ENCODE results near the gene NUDT3.
"Not testable (repeated sequence)": the region's sequence is repeated elsewhere in the genome, so short reads cannot be mapped to it uniquely, and the experiment has no call there.

The NUDT3 gene

DNA sequence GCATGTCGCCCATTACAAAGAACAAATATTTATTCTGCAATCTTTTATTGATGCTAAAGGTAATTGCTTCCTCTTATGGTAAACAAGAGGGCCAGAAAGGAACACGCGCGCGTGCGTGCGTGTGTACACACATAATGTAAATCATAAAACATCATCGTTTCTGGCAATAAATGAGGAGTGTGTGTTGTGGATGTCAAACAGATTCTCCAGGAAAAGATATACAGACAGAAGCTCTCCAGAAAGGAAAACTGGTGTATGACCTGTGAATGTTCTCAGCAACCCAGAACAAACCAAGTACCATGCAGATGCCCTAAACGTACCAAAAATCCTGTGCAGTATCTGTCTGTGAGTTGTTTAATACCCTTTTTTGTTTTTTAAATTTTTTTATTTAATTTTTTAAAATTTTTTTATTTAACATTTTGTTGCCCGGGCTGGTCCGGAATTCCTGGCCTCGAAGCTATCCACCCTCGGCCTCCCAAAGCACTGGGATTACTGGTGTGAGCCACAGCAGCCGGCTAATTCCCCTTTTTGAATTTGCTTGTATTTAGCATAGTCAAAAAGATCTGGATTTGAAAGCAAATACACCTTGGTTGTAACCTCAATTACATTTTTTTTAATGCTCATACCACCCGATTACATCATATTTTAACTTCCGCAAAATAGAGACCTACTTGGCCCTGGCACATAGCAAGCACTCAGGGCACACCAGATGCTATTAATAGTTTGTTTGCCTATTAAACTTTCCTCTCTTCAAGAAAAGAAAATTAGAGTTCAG lies 909 bp upstream of the NUDT3 start:
- DNase-seq (ENCODE audit: low spot score), result no peak

DNA sequence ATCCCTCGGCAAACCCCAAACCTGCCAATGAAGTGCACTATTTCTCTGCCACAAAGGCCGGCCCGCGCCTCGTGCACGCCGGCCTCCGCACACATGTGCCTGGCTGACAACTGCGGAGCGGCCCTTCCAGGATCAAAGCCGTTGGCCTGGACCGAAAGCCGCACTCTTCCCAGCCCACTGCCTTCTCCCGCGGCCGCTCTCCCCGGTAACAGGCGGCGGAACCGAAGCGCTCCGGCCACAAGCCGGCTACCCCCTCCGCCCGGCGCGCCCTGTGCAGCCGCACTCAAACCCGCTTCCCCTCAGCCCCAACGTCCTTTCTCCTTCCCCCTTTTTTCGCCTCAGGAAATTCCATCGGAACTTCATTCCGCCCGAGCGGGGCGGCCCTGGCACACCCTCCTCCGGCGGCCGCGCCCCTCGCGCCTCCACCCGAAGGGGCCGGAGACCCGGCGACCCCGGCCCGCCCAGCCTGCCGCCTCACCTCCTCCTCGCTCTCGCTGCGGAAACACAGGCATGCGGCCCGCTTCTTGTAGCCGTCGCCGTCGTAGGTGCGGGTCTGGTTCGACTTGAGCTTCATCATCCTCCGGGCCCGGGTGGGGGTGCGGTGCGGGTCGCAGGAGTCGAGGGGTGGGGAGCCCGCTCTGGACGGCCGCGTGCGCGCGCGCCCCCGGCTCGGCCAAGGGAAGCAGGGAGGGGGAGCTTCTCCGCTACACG lies 528 bp downstream of the NUDT3 start:
- DNase-seq (ENCODE audit: low spot score), result peak; percentile 64

DNA sequence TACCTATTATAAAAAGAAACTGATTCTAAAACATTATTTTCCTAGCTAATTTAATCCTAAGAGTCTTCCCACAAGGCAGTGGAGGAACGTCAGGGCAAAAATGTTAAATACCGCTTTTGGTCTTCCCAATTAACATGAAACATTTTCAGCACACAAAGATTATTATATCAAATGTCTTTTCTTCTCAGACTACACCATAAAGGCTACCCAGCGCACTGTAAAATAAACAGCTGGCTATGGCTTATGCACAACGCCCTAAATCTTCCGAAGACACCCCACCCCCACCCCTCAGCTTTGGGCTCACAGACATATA lies 1.0 kb downstream of the NUDT3 start:
- DNase-seq (ENCODE audit: low spot score), result no peak

DNA sequence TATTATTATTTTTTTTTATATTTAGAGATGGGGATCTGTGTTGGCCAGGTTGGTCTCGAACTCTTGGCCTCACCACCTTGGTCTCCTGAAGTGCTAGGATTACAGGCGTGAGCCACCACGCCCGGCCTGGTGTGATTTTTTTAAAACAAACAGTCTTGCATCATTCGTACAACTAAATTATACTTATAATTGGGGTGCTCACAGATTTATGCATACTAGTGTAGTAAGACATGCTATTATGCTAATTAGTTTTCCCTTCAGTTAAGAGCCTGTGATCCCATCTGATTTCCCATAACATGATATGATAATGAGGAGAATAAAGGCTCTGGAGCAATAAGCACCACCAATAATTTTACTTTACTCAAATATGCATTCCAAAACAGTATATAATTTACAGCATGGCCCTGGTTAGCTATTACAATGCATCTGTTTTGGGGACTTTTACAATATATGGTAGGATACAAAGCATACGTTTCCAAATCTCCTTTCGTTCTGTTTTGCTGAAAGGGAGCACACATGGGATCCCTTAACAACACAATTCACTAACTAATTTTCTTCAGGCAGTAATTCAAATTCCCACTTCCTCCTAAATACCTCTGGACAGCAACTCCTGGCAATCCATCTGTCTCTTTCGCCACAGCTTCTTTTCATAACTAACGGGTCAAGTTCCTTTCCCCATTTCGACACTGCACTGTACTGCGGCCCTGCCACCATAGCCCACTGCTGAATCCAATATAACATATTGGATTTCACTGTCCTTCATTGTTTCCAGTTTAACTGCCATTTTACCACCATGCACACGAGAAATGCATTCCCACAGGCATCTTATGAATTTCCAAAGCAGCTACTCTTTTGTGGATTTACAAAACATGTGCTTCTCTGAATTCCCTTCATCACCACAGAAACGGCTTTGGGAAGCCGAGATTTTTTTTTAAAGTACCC lies 1.7 kb downstream of the NUDT3 start:
- DNase-seq (ENCODE audit: low spot score), result peak; percentile 49

DNA sequence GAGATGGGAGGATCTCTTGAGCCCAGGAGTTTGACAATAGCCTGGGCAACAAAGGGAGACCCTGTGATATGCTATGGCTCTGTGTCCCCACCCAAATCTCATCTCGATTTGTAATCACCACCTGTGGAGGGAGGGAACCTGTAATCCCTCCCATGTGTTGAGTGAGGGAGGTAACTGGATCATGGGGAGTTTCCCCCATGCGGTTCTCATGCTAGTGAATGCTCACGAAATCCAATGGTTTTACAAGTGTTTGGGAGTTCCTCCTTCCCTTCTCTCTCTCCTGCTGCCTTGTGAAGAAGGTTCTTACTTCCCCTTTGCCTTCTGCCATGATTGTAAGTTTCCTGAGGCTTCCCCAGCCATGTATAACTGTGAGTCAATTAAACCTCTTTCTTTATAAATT lies 3.4 kb downstream of the NUDT3 start:
- DNase-seq (ENCODE audit: low spot score), result no peak

DNA sequence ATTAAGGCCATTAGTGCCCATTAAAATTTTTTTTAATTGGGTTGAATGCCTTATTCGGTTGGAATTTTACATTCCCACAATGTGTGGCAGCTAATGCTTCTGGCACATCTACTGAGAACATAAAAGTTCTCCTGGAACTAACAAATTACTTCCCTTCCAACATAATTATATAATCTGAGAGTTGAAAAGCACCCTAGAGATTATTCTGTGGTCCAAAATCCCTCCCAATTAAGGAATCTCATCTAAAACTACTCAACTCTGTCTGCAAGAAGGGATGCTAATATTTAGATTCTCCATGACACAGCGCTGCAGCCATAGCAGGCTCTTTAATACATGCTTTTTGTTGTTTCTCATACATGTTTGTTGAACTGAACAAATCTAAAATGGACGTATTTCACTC lies 4.0 kb downstream of the NUDT3 start:
- DNase-seq (ENCODE audit: low spot score), result no peak

DNA sequence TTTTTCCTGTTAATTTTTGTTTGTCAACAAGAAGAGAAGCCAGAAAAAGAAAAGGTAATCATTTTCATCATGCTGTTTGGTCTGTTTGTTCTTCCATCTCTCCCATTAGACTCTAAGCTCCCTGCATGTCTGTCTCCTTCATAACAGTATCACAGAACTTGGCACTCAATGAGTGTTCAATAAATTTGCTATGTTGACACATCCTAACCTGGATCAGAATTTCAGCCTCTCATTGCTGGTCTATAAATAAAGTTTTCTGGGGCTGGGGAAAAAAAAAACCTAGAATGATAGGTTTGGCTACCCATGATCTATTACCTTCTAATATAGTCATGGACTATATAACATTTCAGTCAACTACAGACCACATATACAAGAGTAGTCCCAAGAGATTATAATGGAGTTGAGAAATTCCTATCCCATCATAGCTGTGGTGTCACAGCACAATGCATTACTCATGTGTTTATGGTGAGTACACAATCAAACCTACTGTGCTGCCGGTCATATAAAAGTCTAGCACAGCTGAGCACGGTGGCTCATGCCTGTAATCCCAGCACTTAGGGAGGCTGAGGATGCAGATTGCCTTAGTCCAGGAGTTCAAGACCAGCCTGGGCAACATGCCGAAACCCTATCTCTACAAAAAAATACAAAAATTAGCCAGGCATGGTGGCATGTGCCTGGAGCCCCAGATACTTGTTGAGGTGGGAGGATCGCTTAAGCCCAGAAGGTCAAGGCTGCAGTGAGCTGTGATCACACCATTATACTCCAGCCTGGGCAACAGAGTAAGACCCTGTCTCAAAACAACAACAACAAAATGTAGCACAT lies 5.9 kb downstream of the NUDT3 start:
- DNase-seq (ENCODE audit: low spot score), result no peak

DNA sequence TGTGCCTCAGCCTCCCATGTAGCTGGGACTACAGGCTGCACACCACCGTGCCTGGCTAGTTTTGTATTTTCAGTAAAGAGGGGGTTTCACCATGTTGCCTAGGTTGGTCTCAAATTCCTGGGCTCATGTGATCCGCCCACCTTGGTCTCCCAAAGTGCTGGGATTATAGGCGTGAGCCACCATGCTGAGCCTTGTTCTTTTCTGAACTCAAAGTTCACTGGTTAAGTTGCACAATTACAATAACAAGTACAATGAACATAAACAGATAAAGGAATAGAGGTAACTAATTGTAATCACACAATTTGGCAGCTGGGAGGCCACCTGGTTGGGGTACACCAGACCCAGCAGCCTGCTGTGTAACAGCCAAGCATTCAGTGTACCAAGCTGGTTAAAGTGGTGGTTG lies 6.7 kb downstream of the NUDT3 start:
- no peak for DNase-seq (ENCODE audit: low spot score)

DNA sequence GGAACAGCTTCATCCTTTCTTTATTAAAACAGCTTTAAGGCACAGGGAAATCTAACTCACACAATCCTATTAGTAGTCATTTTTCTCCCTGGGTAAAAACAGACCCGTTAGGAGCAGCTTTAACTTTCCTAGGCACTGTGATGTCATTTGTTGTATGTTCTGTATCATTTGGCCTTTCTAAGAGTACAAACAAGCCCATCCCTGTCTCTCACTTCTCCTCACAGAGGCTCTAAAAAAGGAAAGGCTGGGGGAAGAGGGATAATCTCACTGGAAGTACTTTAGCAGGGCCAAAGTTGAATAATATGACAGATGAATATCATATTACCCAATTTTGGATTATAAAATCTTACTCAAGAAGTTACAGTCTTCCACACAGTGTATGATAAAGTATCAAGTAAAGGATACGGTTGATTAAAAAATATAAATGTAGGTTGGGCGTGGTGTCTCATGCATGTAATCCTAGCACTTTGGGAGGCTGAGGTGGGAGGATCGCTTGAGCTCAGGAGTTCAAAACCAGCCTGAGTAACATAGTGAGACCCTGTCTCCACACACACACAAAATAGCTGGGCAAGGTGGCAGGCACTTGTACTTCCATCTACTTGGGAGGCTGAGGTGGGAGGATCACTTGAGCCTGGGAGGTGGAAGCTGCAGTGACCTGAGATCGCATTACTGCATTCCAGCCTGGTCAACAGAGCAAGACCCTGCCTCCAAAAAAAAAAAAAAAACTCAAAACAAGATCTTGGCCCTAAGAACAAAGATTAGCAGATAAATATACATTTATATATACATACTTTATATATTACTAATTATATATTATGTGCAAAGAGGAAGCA lies 7.9 kb downstream of the NUDT3 start:
- DNase-seq (ENCODE audit: low spot score), result no peak

DNA sequence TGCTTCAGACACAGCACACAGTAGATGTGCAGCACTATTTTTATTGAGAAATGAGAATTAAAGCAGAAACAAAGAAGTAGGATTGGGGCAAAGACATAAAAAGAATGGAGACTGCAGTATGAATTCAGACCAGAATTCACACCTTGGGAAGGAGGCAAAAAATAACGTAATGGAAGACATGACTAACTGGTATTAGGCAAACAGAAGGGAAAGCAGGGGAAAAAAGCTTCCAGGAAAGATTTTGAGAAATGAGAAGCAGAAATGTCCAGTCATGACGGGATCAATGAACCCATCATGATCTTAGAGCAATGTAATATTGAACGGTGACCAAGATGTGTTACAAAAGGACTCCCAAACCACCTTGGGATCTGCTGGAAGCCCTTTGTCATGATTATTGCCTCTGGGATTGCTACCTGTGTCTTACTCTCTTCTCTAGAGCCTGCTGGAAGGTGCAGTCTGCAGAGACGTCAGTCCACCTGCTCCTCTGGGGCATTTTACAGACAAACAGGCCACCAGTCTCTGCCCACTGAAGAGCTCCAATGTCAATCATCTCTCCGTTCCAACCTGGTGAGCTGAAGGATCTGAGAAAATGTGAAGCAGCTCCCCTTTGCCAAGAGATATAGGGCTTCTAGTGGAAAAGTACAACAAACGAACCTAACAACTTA lies 8.7 kb downstream of the NUDT3 start:
- DNase-seq (ENCODE audit: low spot score), result no peak

DNA sequence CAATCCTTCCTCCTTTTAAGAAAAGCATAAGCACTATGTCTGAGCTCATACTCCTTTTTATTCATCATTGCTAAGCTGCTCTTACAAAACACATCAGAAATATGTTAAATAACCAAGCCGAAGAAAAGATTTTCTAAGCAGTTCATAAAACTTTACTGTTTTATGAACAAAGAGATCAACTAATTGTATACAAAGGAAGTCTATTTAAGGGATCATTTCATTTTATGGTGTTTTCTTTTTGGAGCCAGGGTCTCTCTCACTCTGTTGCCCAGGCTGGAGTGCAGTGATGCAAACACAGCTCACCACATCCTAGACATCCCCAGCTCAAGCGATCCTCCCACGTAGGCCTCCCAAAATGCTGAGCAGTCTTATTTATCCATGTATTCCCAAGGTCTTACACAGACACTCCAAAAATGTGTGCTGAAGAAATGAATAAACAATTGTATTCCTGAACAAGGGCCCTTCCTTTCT lies 9.3 kb downstream of the NUDT3 start:
- DNase-seq (ENCODE audit: low spot score), result no peak

DNA sequence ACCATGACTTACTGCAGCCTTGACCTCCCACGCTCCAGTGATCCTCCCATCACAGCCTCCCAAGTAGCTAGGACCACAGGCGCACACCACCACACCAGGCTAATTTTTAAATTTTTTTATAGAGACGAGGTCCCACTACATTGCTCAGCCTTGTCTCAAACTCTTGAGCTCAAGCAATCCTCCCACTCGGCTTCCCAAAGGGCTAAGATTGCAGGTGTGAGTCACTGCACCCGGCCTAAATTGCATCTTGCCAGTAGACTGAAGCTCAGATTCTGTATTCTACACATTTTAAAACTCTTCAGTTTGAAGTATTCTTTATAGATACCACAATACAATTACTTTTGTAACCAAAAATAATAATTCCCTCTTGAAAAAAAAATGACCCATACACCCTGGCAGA lies 11.4 kb downstream of the NUDT3 start:
- no peak for DNase-seq (ENCODE audit: low spot score)

DNA sequence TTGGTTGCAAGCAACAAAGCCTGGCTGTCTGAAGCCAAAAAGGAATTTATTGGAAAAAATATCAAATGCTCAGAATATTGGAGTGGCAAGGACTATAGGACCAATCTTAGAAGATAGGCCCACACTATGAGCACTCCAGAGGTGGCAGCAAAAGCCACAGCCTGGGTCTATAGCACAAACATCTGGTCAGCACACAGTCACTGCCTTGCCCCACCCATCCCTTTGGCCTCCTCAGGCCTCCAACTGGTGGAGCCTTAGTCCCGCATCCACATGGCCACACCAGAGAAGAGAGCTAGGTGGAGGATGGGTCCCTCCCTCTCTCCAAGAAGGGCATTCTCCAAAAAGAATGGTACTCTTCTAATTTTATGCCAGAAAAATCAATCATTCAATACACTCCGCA lies 14.0 kb downstream of the NUDT3 start:
- no peak for DNase-seq (ENCODE audit: low spot score)

DNA sequence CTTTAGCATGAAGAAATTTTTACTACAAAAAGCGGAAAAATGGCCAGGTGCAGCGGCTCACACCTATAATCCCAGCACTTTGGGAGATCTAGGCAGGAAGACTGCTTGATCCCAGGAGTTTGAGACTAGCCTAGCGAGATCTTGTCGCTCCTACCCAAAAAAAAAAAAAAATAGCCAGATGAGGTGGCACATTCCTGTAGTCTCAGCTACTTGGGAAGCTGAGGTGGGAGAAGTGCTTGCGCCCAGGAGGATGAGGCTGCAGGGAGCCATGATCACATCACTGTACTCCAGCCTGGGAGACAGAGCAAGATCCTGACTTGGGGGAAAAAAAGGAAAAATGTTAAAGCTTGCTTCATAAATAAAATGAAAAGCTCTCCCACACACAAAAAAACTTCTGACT lies 14.5 kb downstream of the NUDT3 start:
- DNase-seq (ENCODE audit: low spot score), result no peak

DNA sequence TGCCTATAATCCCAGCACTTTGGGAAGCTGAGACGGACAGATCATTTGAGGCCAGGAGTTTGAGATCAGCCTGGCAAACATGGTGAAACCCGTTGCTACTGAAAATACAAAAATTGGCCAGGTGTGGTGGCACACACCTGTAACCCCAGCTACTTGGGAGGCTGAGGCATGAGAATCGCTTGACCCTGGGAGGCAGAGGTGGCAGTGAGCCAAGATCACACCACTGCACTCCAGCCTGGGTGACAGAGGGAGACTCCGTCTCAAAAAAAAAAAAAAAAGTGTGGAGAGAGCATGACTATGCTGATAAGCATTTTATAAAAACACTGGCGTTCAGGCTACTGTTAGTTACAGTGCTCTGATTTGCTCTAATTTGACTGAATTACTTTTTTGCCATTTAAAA lies 14.9 kb downstream of the NUDT3 start:
- not testable (repeated sequence) for DNase-seq (ENCODE audit: low spot score)

DNA sequence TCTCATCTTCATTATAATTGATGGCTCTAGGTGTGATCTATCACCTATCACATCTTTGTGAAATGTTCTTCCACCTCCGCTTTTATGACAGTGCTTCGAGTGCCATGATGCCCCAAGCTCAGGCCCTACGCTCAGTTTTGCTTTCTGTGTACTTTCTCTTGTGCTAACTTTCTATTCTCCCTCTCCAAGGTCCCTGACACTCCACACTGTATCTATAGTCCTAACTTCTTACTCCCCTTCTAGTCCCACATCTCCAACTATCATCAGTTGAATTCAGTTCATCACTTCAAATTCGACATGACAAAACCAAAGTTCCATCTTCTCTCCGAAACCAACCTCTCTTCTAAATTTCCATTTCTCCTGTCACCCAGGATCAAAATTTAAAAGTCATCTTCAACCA lies 16.6 kb downstream of the NUDT3 start:
- DNase-seq (ENCODE audit: low spot score), result no peak

DNA sequence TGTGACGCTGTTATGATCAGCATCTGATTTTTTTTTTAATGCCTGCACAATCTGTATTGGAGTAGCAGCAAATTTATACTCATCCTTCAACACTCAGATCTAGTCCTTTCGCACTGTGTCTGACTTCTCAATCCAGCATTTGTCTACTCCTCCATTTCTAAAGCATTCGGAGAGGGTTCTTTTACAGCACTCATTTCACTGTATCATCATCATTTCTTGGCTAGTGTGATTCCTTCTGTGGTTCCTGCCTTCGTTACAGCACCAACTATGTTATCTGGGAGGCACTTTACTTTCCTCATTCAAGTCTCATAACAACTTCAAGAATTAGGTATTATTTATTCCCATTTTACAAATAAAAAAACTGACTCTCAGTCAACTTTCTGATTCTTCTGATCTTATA lies 18.0 kb downstream of the NUDT3 start:
- no peak for DNase-seq (ENCODE audit: low spot score)

DNA sequence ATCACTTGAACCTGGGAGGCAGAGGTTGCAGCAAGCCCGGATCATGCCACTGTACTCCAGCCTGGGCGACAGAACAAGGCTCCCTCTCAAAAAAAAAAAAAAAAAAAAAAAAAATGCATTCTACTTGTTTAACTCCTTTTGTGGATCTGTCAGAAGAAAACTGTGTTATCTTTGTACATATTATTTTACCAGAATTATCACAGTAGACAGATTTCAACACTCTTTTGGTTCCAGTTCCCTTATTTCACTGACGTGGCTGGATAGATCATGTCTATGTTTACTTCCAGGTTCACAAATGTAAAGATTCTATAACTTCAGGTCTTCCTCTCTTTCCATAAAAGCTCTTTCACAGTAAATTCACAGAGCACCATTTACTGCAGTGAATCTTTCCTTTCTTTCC lies 18.4 kb downstream of the NUDT3 start:
- no peak for DNase-seq (ENCODE audit: low spot score)

DNA sequence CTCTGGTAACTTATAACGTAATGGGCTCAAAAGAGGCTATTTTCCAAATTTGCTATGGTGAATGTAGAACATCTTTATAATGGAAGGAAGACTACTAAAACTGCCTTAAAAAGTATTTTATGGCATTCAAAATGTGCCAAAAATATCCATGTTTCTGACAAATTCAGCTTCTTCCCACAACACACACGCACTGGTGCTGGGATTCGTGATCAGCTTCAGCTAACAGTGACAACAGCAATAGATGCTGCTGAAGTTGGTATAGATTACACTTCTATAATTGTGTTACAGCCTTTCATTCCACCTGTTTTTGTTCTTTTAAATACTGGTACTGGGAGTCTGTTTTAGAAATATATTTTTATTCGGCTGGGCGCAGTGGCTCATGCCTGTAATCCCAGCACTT lies 19.0 kb downstream of the NUDT3 start:
- no peak for DNase-seq (ENCODE audit: low spot score)

DNA sequence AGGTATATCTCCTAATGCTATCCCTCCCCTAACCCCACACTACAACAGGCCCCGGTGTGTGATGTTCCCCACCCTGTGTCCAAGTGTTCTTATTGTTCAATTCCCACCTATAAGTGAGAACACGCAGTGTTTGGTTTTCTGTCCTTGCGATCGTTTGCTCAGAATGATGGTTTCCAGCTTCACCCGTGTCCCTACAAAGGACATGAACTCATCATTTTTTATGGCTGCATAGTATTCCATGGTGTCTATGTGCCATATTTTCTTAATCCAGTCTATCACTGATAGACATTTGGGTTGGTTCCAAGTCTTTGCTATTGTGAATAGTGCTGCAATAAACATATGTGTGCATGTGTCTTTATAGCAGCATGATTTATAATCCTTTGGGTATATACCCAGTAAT lies 20.6 kb downstream of the NUDT3 start:
- not testable (repeated sequence) for DNase-seq (ENCODE audit: low spot score)
